ENCODE measurements around the gene PHF19. TPM values are rescaled to one million over a fixed set of nuclear protein-coding genes. Genes with fewer than 3 reads are reported as not detected.

Gene PHF19
- 10 to 100 TPM; 28.5 to 32.4 (median 32.4) TPM for polyA plus RNA-seq (ENCODE audit: insufficient read length in 3 of 3)

- no peak for DNase-seq (ENCODE audit: low read depth in 3 of 3, low spot score in 2 of 3)
Observed at GRCh38 chr9:120876842-120877240, at the start of gene PHF19. Gene PHF19 (minus strand): TSS chr9:120877188. CDS start chr9:120874741, 2,447 bp downstream.

DNA sequence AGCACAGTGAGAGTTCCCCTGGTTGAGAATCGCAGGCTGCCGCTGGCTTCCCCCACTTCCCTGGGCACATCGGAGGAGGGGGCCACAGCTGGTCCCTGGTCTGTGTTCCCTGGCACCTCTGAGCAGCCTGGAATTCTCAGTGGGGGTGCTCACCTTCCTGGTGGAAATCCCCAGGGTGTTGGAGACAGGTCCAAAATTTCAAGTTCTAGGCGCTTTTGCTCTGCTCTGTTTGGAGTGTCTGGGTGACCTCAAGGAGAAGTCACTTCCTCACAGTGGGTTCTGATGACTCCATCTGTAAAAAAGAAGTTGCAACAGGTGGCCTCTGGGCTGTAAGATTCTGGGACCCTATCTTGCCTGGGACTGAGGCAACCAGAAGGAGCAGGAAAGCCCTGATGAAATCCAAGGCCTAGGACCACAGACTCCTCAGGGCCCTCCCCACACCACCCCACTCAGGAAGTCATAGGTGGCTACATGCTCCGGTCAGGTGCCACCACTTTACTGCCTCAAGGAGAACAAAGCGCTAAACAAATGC, 49.5 kb upstream of the PHF19 start, which contains the start of gene TRAF1:
Gene TRAF1 (minus strand): TSS at position 400 of the 532 bp plus-strand sequence. CDS start 721 bp downstream, outside the sequence.
- DNase-seq (ENCODE audit: low read depth in 3 of 3, low spot score in 2 of 3): no peak

GRCh38 chr9:120925535-120926396, 48.8 kb upstream of the PHF19 start:
- DNase-seq (ENCODE audit: low read depth in 3 of 3, low spot score in 2 of 3): no peak

DNA sequence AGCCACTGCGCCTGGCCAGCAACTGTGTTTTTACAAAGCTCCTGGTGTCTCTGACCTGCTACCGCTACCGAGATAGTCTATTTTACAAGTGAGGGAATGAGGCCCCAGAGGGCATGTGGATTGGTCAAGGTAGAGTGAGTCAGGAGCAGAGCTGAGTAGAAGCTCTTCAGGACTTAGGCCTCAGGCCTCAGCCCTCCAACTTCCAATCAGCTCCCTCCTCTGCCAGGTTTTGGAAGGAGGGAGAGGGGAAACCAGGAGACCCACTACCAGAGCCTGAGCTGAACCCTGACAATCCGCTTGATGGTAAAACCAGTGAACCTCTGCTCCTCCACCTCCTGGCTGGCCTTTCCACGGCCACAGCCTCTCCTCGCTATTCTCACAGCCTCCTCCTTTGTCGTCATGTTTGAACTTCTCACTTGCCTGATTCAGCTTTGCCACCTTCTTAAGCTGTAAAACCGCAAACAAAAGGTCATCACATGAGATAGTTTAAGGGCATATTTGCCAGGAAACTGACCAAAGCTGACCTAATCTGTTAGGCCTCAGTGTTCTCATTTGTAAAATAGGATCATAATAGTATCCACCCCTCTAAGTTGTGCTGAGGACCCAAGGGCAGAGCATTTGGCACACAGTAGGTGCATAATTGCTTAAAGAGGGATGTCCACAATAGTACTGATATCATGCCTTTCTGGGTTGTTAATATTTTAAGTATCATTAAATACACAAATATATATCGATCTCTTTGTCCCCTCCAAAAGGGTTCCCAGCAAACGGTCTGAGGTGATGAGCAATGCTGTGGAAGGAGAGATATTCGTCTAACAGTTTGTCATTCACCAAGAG, 47.9 kb upstream of the PHF19 start:
- DNase-seq (ENCODE audit: low read depth in 3 of 3, low spot score in 2 of 3): no peak

GRCh38 chr9:120923620-120924328, 46.8 kb upstream of the PHF19 start:
- no peak for DNase-seq (ENCODE audit: low read depth in 3 of 3, low spot score in 2 of 3)

GRCh38 chr9:120922404-120923195, 45.6 kb upstream of the PHF19 start:
- DNase-seq (ENCODE audit: low read depth in 3 of 3, low spot score in 2 of 3): no peak

GRCh38 chr9:120921661-120922181, 44.7 kb upstream of the PHF19 start:
- DNase-seq (ENCODE audit: low read depth in 3 of 3, low spot score in 2 of 3): no peak

- no peak for DNase-seq (ENCODE audit: low read depth in 3 of 3, low spot score in 2 of 3)
Observed at GRCh38 chr9:120920806-120921178, 43.8 kb upstream of the PHF19 start.

DNA sequence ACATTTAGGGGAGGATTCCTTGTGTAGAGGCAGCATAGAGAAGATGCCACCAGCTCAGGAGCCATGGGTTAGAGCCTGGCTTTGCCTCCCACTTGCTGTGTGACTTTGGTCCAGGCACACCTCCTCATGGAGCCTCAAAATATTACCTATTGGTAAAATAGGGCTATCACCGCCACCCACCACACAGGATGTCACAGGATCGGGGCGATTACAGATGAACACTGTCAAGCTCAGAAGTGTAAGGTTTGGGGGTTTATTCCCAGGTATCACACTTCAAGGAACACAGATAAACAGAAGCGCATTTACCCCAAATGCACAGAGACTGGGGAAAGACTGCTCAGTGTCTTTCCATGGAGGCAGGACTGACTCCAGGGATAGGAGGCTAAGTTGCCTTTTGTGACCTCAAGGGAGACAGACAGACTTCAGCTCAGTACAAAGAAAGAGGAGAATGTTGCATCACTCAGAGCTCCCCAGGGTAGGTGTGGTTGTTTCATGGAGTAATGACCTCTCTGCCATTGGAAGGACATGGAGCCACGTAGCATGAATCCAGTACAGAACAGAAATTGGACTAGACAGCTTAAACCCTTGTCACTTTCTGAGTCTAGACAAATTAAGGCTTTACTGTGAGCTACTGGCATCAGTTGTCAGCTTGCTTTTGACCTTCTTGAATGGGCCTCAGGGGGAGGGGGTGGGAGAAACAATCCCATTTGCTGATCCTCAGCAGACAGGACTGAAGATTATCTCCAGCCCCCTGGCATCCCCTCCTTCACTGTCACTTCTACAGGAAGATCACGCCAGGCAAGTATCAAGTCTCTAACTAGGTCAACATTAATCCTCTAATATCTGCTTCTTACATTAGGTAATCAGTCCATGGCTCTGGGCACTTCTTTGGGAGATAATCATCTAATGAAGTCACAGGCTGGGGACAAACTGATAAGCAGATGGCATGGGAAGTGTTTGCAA, 43.1 kb upstream of the PHF19 start:
- DNase-seq (ENCODE audit: low read depth in 3 of 3, low spot score in 2 of 3): no peak

DNA sequence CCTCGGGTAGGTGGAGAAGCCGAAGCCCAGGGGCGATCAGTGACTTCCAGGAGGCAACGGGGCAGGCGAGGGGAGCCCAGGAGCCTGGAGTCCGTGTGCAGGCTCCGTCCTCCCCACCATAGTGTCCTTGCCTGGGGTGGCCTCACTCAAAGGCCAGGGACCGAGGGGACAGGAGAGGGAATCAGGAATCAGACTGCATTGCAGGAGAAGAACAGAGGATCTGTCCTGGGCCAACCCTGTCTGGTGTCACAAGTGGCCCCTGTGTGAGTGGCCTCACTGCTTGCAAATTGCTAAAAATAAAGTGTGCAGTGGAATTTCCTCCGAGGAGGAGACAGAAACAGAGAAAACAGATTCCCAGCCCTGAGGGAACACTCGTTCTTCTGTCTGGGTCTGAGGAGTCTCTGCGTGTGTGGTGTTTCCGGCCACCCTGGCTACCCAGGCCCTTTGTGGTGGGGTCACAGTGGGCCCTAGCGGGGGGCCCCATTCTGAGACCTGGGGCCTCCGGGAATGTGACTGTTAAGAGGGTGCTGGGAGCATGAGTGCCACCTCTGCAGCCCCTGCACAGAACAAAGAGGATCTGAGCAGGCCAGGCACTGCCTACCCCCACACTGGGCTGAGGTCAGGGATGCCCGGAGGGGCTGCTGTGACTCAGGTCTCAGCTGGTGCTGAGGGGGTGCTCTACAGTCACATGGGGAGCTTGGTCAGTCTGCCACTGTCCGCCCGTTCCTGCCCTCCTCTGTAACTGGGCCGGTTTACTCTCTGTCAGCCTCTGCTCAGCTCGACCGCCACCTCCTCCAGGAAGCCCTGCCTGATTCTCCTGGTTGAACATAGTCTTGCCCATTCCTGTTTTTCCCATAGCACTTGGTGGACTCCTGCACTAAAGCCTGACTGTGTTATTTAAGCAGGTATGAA, 42.2 kb upstream of the PHF19 start:
- no peak for DNase-seq (ENCODE audit: low read depth in 3 of 3, low spot score in 2 of 3)

DNA sequence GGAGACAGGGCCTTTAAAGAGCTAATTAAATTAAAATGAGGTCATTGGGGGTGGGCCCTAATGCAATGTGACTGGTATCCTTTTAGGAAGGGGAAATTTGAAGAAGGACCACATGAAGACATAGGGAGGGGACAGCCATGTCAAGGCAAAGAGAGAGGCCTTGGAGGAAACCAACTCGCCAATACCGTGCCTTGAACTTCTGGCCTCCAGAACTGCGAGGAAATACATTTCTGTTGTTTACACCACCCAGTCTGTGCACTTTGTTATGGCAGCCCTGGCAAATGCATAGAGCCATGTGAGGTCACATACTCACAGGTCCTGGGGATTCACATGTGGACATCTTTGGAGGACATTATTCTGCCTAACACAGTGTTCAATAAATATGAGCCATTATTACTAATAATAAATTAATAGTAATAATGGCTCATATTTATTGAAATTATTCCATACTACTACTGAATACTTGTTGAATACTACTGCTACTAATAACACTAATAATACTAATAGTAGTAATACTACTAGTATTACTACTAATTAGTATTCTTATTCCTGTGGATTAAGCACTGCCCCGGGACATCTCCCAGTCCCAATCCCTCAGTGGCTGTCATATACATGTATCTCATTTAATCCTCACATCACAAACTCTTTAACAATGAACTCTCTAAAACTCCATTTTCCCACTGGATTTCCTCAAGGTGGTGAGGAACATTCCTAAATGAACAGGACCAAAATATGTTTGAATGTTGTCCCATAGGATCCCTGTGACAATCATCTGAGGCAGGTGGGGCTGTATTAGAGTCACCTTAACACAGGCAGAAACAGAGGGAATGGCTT, 41.2 kb upstream of the PHF19 start:
- DNase-seq (ENCODE audit: low read depth in 3 of 3, low spot score in 2 of 3): no peak

GRCh38 chr9:120916991-120917880, 40.2 kb upstream of the PHF19 start:
- no peak for DNase-seq (ENCODE audit: low read depth in 3 of 3, low spot score in 2 of 3)

DNA sequence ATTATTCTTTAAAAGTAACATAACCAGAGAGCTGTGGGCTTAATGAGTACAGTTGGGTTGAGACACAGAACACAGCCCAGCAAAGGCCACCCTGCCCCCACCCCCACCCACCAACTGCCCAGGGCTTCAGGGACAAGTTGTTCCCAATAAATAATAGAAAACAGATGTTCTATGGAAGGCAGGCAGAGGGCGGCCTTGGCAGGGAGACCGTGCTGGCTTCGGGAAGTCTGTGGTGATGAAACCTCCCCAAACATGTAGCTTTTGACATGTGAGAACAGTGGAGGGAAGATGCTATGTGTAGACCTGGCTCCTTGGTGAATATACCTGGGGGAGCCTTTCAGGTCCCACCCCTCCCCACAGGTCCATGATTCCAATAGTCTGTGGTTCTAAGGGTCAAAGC, 39.6 kb upstream of the PHF19 start:
- no peak for DNase-seq (ENCODE audit: low read depth in 3 of 3, low spot score in 2 of 3)

- no peak for DNase-seq (ENCODE audit: low read depth in 3 of 3, low spot score in 2 of 3)
Observed at GRCh38 chr9:120915854-120916470, 39.0 kb upstream of the PHF19 start.

DNA sequence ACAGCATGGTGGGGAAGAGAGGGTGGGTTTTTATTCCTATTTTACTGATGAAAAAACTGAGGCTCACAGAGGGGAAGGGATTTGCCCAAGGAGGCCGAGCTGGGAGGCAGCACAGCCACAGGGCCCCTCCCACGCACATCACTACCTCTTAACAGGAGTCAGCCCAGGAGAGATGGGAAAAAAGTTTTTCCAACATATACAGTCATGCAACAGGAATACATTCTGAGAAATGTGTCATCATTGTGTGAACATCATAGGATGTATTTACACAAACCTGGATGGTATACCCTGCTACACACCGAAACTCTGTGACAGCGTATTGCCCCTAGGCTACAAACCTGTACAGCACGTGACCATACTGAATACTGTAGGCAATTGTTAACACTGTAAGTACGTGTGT, 38.0 kb upstream of the PHF19 start:
- no peak for DNase-seq (ENCODE audit: low read depth in 3 of 3, low spot score in 2 of 3)

Data from right renal cortex interstitium (tissue), 3 donors.